ENCODE results near the gene KIF5C. TPM values are rescaled to one million over a fixed set of nuclear protein-coding genes. Genes with fewer than 3 reads are reported as not detected.

The KIF5C gene
- total RNA-seq, 1 experiment from 2014 or later, result 24.0 TPM

DNA sequence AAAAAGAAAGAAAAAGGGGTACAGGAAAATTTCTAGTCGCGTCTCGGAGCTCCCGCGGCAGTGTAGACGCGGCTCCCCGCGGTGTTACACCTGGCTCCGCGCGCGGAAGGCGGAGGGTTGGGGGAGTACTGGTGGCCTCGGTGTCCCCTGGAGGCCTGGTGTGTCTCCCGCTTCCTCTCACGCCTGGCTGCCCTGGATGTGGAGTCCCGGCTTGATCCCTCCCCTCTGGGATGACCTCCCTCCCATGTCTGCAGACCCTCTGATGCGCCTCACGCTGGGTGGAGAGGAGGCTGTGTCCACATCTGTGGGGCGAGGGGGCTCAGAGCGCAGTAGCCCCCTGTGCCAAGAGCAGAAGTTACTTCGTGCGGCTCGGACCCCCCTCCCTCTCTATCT lies 1.2 kb downstream of the KIF5C start:
- H3K4me3 ChIP-seq (ENCODE audit: insufficient read depth, low read depth, low read length), result peak overlapping the region; percentile 75

GRCh38 chr2:148876595-148877402 lies 1.8 kb downstream of the KIF5C start:
- Histone ChIP-seq H3K36me3 (replicated peaks; ENCODE audit: control insufficient read depth, insufficient read depth, low read length) (no peaks in the 10 kb centered on the region), H3K4me3 (ENCODE audit: insufficient read depth, low read depth, low read length) (peak overlapping the region; percentile 75)
- peak; percentile 91 for DNase-seq

More for the DNA sequence above, 1.2 kb downstream of the KIF5C start:
- DNase-seq, result peak; percentile 85
- H3K36me3 ChIP-seq (replicated peaks; ENCODE audit: control insufficient read depth, insufficient read depth, low read length), result no peaks in the 10 kb centered on the region
- no peaks in the 10 kb centered on the region; the same call in 1 of the 2 replicates for H3K27me3 ChIP-seq (ENCODE audit: control insufficient read depth, insufficient read depth, low read length)

DNA sequence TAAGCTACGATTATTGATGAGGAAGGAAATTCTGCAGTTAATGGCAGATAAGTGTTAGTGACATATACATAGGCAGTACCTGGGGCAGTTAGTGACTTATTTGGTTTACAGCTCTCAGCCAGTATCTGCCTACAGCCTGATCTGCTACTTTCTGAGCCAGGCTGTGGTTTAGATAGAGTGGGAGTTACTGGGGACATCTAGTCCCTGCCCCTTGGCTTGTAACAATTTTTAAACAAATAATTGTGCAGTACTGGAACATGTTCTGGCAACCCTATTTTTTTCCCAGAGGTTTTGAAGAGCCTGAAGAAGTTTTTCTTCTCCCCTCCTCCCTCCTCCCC lies 2.3 kb downstream of the KIF5C start:
- no peaks in the 10 kb centered on the region for H3K36me3 ChIP-seq (replicated peaks; ENCODE audit: control insufficient read depth, insufficient read depth, low read length)
- DNase-seq, result no peak
- no peaks in the 10 kb centered on the region; the same call in 1 of the 2 replicates for H3K27me3 ChIP-seq (ENCODE audit: control insufficient read depth, insufficient read depth, low read length)
- H3K4me3 ChIP-seq (ENCODE audit: insufficient read depth, low read depth, low read length), result no peak overlapping the region

More at GRCh38 chr2:148876595-148877402, 1.8 kb downstream of the KIF5C start:
- no peaks in the 10 kb centered on the region; the same call in 1 of the 2 replicates for H3K27me3 ChIP-seq (ENCODE audit: control insufficient read depth, insufficient read depth, low read length)

DNA sequence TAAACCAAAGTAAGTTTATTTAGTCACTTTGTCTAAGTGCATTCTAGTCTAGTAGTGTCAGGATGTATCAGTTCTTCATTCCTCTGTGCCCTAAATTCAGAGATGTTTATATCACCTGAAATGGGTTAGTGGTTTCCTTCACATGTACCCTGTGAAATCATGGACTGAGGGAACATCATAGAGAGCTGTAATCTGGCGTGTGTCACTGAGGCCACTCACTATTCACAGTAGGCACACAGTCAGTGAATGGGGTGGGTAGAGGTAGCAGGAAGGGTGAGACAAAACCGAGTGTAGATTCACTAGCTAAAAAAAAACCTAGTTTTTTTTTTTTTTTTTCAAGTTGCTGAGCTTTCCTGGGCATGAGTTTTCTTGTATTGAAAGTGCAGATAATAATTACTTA lies 5.6 kb downstream of the KIF5C start:
- Histone ChIP-seq H3K36me3 (replicated peaks; ENCODE audit: control insufficient read depth, insufficient read depth, low read length) (no peaks in the 10 kb centered on the region), H3K27me3 (ENCODE audit: control insufficient read depth, insufficient read depth, low read length) (no peaks in the 10 kb centered on the region), H3K4me3 (ENCODE audit: insufficient read depth, low read depth, low read length) (no peak overlapping the region)
- no peak for DNase-seq

GRCh38 chr2:148882051-148882450 lies 7.0 kb downstream of the KIF5C start:
- Histone ChIP-seq H3K4me3 (ENCODE audit: insufficient read depth, low read depth, low read length) (no peak overlapping the region), H3K27me3 (ENCODE audit: control insufficient read depth, insufficient read depth, low read length) (no peaks in the 10 kb centered on the region), H3K36me3 (replicated peaks; ENCODE audit: control insufficient read depth, insufficient read depth, low read length) (no peaks in the 10 kb centered on the region)
- no peak for DNase-seq

- Histone ChIP-seq H3K4me3 (ENCODE audit: insufficient read depth, low read depth, low read length) (no peak overlapping the region), H3K36me3 (replicated peaks; ENCODE audit: control insufficient read depth, insufficient read depth, low read length) (no peaks in the 10 kb centered on the region; the same call in 1 of the 2 replicates), H3K27me3 (ENCODE audit: control insufficient read depth, insufficient read depth, low read length) (no peaks in the 10 kb centered on the region)
- DNase-seq, result no peak
Observed at GRCh38 chr2:148885209-148885608, 10.2 kb downstream of the KIF5C start.

- no peaks in the 10 kb centered on the region for H3K27me3 ChIP-seq (ENCODE audit: control insufficient read depth, insufficient read depth, low read length)
- no peaks in the 10 kb centered on the region; the same call in 1 of the 2 replicates for H3K36me3 ChIP-seq (replicated peaks; ENCODE audit: control insufficient read depth, insufficient read depth, low read length)
- H3K4me3 ChIP-seq (ENCODE audit: insufficient read depth, low read depth, low read length), result no peak overlapping the region
- DNase-seq, result no peak
Observed at GRCh38 chr2:148885988-148886387, 11.0 kb downstream of the KIF5C start.

GRCh38 chr2:148887350-148888002 lies 12.4 kb downstream of the KIF5C start:
- Histone ChIP-seq H3K27me3 (ENCODE audit: control insufficient read depth, insufficient read depth, low read length) (no peaks in the 10 kb centered on the region), H3K36me3 (replicated peaks; ENCODE audit: control insufficient read depth, insufficient read depth, low read length) (no peaks in the 10 kb centered on the region; the same call in 1 of the 2 replicates), H3K4me3 (ENCODE audit: insufficient read depth, low read depth, low read length) (peak overlapping the region; percentile 55)
- DNase-seq, result no peak

- DNase-seq, result peak; percentile 66
- Histone ChIP-seq H3K27me3 (ENCODE audit: control insufficient read depth, insufficient read depth, low read length) (no peaks in the 10 kb centered on the region), H3K36me3 (replicated peaks; ENCODE audit: control insufficient read depth, insufficient read depth, low read length) (no peaks in the 10 kb centered on the region; the same call in 1 of the 2 replicates), H3K4me3 (ENCODE audit: insufficient read depth, low read depth, low read length) (peak overlapping the region; percentile 55)
Observed at GRCh38 chr2:148888003-148888501, 13.0 kb downstream of the KIF5C start.

- DNase-seq, result no peak
- Histone ChIP-seq H3K4me3 (ENCODE audit: insufficient read depth, low read depth, low read length) (no peak overlapping the region), H3K36me3 (replicated peaks; ENCODE audit: control insufficient read depth, insufficient read depth, low read length) (no peaks in the 10 kb centered on the region; the same call in 1 of the 2 replicates), H3K27me3 (ENCODE audit: control insufficient read depth, insufficient read depth, low read length) (no peaks in the 10 kb centered on the region)
Observed at GRCh38 chr2:148888986-148889385, 14.0 kb downstream of the KIF5C start.

DNA sequence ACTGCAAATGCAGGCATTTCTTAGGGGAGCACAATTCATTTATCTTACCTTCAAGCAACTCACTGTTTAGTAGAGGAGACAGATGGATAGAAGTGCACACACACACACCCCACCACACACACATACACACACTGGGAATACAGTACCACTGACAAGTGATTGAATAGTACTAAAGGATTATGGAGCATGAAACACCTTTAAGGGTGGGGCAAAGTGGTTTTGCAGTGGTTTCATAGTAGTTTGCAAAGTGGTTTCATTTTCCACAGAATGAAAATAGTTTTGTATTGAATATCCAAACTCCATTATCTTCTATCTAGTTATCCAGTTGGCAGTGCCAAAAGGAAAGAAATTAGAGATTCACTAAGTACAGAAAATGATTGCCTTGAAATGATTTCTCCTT lies 18.9 kb downstream of the KIF5C start:
- no peaks in the 10 kb centered on the region; the same call in 1 of the 2 replicates for H3K36me3 ChIP-seq (replicated peaks; ENCODE audit: control insufficient read depth, insufficient read depth, low read length)
- DNase-seq, result no peak
- no peaks in the 10 kb centered on the region for H3K27me3 ChIP-seq (ENCODE audit: control insufficient read depth, insufficient read depth, low read length)
- H3K4me3 ChIP-seq (ENCODE audit: insufficient read depth, low read depth, low read length), result no peak overlapping the region

GRCh38 chr2:148896136-148896535 lies 21.1 kb downstream of the KIF5C start:
- no peak overlapping the region for H3K4me3 ChIP-seq (ENCODE audit: insufficient read depth, low read depth, low read length)

GRCh38 chr2:148899638-148900318 lies 24.8 kb downstream of the KIF5C start:
- DNase-seq, result no peak
- no peaks in the 10 kb centered on the region for H3K36me3 ChIP-seq (replicated peaks; ENCODE audit: control insufficient read depth, insufficient read depth, low read length)
- H3K4me3 ChIP-seq (ENCODE audit: insufficient read depth, low read depth, low read length), result no peak overlapping the region
- H3K27me3 ChIP-seq (ENCODE audit: control insufficient read depth, insufficient read depth, low read length), result no peaks in the 10 kb centered on the region

More at GRCh38 chr2:148896136-148896535, 21.1 kb downstream of the KIF5C start:
- Histone ChIP-seq H3K36me3 (replicated peaks; ENCODE audit: control insufficient read depth, insufficient read depth, low read length) (no peaks in the 10 kb centered on the region), H3K27me3 (ENCODE audit: control insufficient read depth, insufficient read depth, low read length) (no peaks in the 10 kb centered on the region)
- no peak for DNase-seq

GRCh38 chr2:148900350-148900837 lies 25.4 kb downstream of the KIF5C start:
- DNase-seq, result no peak
- Histone ChIP-seq H3K4me3 (ENCODE audit: insufficient read depth, low read depth, low read length) (no peak overlapping the region), H3K36me3 (replicated peaks; ENCODE audit: control insufficient read depth, insufficient read depth, low read length) (no peaks in the 10 kb centered on the region), H3K27me3 (ENCODE audit: control insufficient read depth, insufficient read depth, low read length) (no peaks in the 10 kb centered on the region)

Data from H7 (cell line).